MM.1S (cell line): ENCODE measurements around the gene CCPG1.
"Not testable (repeated sequence)": the region's sequence is repeated elsewhere in the genome, so short reads cannot be mapped to it uniquely, and the experiment has no call there.

Source experiments
- CTCF ChIP-seq: fragments of 300-600 bp; sonication (generic); IDR thresholded peaks from 2 replicates; pipeline ENCODE4 v1.5.1; 2016; ENCODE audit warnings: antibody characterized with exemption, low read length, mixed read lengths
- EZH2 ChIP-seq: fragments of 300-600 bp; sonication (generic); optimal IDR thresholded peaks from 2 replicates; pipeline ENCODE3; 2017; ENCODE audit warnings: low read depth, mild to moderate bottlenecking, antibody characterized with exemption, low read length, mixed read lengths
- EZH2phosphoT487 ChIP-seq: fragments of 300-600 bp; sonication (generic); IDR thresholded peaks from 2 replicates; pipeline ENCODE4 v1.6.1; 2018; ENCODE audit warnings: antibody characterized with exemption, low read length

- TF ChIP-seq CTCF, EZH2phosphoT487, EZH2: not testable (repeated sequence)
These were observed 38.9 kb upstream of the CCPG1 start for GRCh38 chr15:55447030-55447394.
